SK-N-SH treated with all-trans-retinoic acid at 6 μM for 48 hours (cell line): ENCODE data around the gene SURF4.

Source experiments
- ATAC-seq: fragments of 200-7000 bp; cut with Tn5 transposase; 3 replicates; pipeline ENCODE4 v1.9.1; 2020; ENCODE audit warnings: mild to moderate bottlenecking, moderate library complexity
- ARNTL ChIP-seq: fragments of 450-650 bp; formaldehyde crosslinking; IDR thresholded peaks from 2 replicates; pipeline ENCODE4 v1.5.0; 2020; ENCODE audit warnings: low read depth, mild to moderate bottlenecking, moderate library complexity, borderline replicate concordance
- BACH2 ChIP-seq: fragments of 250-450 bp; sonication (Bioruptor Pico); IDR thresholded peaks from 2 replicates; pipeline ENCODE4 v1.9.0; 2021; ENCODE audit warnings: mild to moderate bottlenecking, borderline replicate concordance
- CREB5 ChIP-seq: fragments of 250-450 bp; sonication (Bioruptor Pico); IDR thresholded peaks from 2 replicates; pipeline ENCODE4 v1.5.1; 2020; ENCODE audit warnings: low read depth, mild to moderate bottlenecking, moderate library complexity
- CSDC2 ChIP-seq: fragments of 250-450 bp; sonication (Bioruptor Pico); IDR thresholded peaks from 2 replicates; pipeline ENCODE4 v1.5.0; 2020; ENCODE audit warnings: mild to moderate bottlenecking, moderate library complexity
- ESRRG ChIP-seq: fragments of 250-450 bp; sonication (Bioruptor Pico); IDR thresholded peaks from 2 replicates; pipeline ENCODE4 v1.6.1; 2021; ENCODE audit warnings: mild to moderate bottlenecking
- GLIS3 ChIP-seq: fragments of 250-450 bp; sonication (Bioruptor Pico); IDR thresholded peaks from 2 replicates; pipeline ENCODE4 v1.5.0; 2020; ENCODE audit warnings: mild to moderate bottlenecking, moderate library complexity
- ISL1 ChIP-seq: fragments of 250-450 bp; sonication (Bioruptor Pico); IDR thresholded peaks from 2 replicates; pipeline ENCODE4 v2.1.2; 2022; ENCODE audit warnings: mild to moderate bottlenecking, moderate library complexity
- OSR1 ChIP-seq: fragments of 250-450 bp; sonication (Bioruptor Pico); IDR thresholded peaks from 2 replicates; pipeline ENCODE4 v1.8.0; 2022; ENCODE audit warnings: moderate library complexity, mild to moderate bottlenecking, inconsistent platforms
- PPARA ChIP-seq: fragments of 250-450 bp; sonication (Bioruptor Pico); IDR thresholded peaks from 2 replicates; pipeline ENCODE4 v1.5.0; 2020; ENCODE audit warnings: mild to moderate bottlenecking, borderline replicate concordance
- RARB ChIP-seq: fragments of 250-450 bp; sonication (Bioruptor Pico); IDR thresholded peaks from 2 replicates; pipeline ENCODE4 v1.8.0; 2021; ENCODE audit warnings: mild to moderate bottlenecking, moderate library complexity
- SNAI2 ChIP-seq: fragments of 250-450 bp; sonication (Bioruptor Pico); IDR thresholded peaks from 2 replicates; pipeline ENCODE4 v1.5.0; 2020; ENCODE audit warnings: mild to moderate bottlenecking, moderate library complexity
- TCF4 ChIP-seq: fragments of 250-450 bp; sonication (Bioruptor Pico); IDR thresholded peaks from 2 replicates; pipeline ENCODE4 v1.8.0; 2021; ENCODE audit warnings: mild to moderate bottlenecking, moderate library complexity, borderline replicate concordance
- TOX ChIP-seq: fragments of 250-450 bp; sonication (Bioruptor Pico); IDR thresholded peaks from 2 replicates; pipeline ENCODE4 v1.8.0; 2021; ENCODE audit warnings: mild to moderate bottlenecking, moderate library complexity, borderline replicate concordance
- TSHZ2 ChIP-seq: fragments of 250-450 bp; sonication (Bioruptor Pico); IDR thresholded peaks from 2 replicates; pipeline ENCODE4 v1.5.0; 2020; ENCODE audit warnings: mild to moderate bottlenecking, moderate library complexity
- ZC3H10 ChIP-seq: fragments of 250-450 bp; sonication (Bioruptor Pico); IDR thresholded peaks from 2 replicates; pipeline ENCODE4 v1.5.1; 2021; ENCODE audit warnings: mild to moderate bottlenecking, moderate library complexity
- ZFP3 ChIP-seq: fragments of 250-450 bp; sonication (Bioruptor Pico); IDR thresholded peaks from 2 replicates; pipeline ENCODE4 v1.5.0; 2020; ENCODE audit warnings: mild to moderate bottlenecking, moderate library complexity
- ZFP30 ChIP-seq: fragments of 450-650 bp; formaldehyde crosslinking; IDR thresholded peaks from 2 replicates; pipeline ENCODE4 v1.5.0; 2022; ENCODE audit warnings: mild to moderate bottlenecking, moderate library complexity
- ZNF565 ChIP-seq: fragments of 450-650 bp; formaldehyde crosslinking; conservative IDR thresholded peaks from 2 replicates; pipeline ENCODE4 v1.5.0; 2020; ENCODE audit warnings: low read depth, mild to moderate bottlenecking, moderate library complexity
- ZNF70 ChIP-seq: fragments of 450-650 bp; formaldehyde crosslinking; IDR thresholded peaks from 2 replicates; pipeline ENCODE4 v1.5.0; 2020; ENCODE audit warnings: mild to moderate bottlenecking, moderate library complexity
- ZNF8 ChIP-seq: fragments of 450-650 bp; formaldehyde crosslinking; IDR thresholded peaks from 2 replicates; pipeline ENCODE4 v1.5.0; 2020; ENCODE audit warnings: mild to moderate bottlenecking, moderate library complexity
- TF ChIP-seq, protein P1 (sequence below): fragments of 250-450 bp; sonication (Bioruptor Pico); IDR thresholded peaks from 2 replicates; pipeline ENCODE4 v1.5.1; 2021; ENCODE audit warnings: mild to moderate bottlenecking, moderate library complexity
- TF ChIP-seq, protein P2 (sequence below): fragments of 250-450 bp; sonication (Bioruptor Pico); IDR thresholded peaks from 2 replicates; pipeline ENCODE4 v1.8.0; 2021; ENCODE audit warnings: low read depth, mild to moderate bottlenecking, moderate library complexity, borderline replicate concordance

SURF4 gene

GRCh38 chr9:133342570-133342969, 33.3 kb downstream of the SURF4 start:
- TF ChIP-seq GLIS3 (CRISPR knock-in tag) (no peak), SNAI2 (CRISPR knock-in tag) (no peak), OSR1 (CRISPR knock-in tag) (no peak), ISL1 (CRISPR knock-in tag) (no peak), ZNF8 (CRISPR knock-in tag) (no peak), ESRRG (CRISPR knock-in tag) (no peak), TSHZ2 (CRISPR knock-in tag) (no peak), CSDC2 (CRISPR knock-in tag) (no peak), RARB (CRISPR knock-in tag) (no peak), ZFP3 (CRISPR knock-in tag) (no peak), ZNF70 (CRISPR knock-in tag) (no peak), BACH2 (CRISPR knock-in tag) (no peak), ZC3H10 (CRISPR knock-in tag) (no peak)
- TF ChIP-seq, protein P1, sequence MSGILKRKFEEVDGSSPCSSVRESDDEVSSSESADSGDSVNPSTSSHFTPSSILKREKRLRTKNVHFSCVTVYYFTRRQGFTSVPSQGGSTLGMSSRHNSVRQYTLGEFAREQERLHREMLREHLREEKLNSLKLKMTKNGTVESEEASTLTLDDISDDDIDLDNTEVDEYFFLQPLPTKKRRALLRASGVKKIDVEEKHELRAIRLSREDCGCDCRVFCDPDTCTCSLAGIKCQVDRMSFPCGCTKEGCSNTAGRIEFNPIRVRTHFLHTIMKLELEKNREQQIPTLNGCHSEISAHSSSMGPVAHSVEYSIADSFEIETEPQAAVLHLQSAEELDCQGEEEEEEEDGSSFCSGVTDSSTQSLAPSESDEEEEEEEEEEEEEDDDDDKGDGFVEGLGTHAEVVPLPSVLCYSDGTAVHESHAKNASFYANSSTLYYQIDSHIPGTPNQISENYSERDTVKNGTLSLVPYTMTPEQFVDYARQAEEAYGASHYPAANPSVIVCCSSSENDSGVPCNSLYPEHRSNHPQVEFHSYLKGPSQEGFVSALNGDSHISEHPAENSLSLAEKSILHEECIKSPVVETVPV (CRISPR knock-in tag), result no peak
- no peak for ATAC-seq

DNA sequence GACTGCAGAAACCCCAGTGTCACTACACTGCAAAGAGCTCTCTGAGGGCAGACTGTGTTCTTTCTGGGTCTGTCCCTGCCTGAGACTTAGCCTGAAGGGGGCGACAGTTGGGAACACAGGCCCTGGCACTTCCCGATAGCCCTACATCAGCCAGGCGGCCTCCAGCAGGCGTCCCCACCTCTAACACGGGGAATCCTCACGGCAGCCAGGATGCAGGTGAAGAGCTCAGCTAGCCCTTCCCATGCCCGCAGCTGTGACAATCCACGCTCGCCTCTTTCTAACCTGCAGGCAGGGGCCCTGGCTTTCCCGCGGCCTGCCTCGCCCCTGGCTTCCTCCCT, 33.8 kb downstream of the SURF4 start:
- TF ChIP-seq ZNF8 (CRISPR knock-in tag) (no peak), ARNTL (CRISPR knock-in tag) (no peak), TCF4 (CRISPR knock-in tag) (no peak), CREB5 (CRISPR knock-in tag) (no peak), OSR1 (CRISPR knock-in tag) (no peak), TOX (CRISPR knock-in tag) (no peak), ZC3H10 (CRISPR knock-in tag) (no peak), RARB (CRISPR knock-in tag) (no peak), TSHZ2 (CRISPR knock-in tag) (no peak), ZNF565 (CRISPR knock-in tag) (no peak), ZFP30 (CRISPR knock-in tag) (no peak), PPARA (CRISPR knock-in tag) (no peak)
- TF ChIP-seq, all 23 proteins: peak for 0
- ATAC-seq, result no peak

DNA sequence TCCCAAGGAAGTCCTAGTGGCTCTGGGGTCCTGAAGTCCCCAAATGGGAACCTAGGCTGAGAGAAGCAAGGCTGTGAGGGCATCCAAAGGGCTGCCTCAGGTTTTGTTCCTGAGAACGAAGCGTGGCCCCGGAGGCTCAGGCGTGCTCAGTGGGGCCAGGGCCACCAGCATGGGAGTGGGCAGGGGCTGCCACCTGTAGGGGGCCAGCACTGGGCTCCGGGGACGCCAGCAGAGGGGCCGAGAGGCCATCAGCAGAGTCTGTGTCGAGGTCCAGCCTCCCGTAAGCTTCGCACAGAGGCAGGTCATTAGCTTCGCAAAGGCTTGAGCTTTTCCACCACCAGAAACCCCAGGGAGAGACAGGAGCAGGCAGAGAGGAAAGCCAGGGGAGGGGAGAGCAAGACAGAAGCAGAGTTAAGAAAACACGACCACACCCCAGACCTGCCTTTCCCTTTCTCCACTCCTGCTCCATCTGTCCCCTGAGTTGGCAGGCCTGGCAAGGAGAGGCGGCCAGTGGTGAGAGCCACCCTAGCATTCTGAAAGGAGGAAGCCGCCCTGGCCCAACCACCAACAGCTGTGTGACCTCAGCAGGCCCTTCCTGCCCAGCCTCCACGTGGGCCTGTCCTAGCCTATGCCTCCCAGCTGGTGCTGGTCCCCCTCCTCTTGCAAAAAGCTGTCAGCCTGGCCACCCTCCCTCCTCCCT, 34.3 kb downstream of the SURF4 start:
- ATAC-seq, result no peak
- TF ChIP-seq ZFP30 (CRISPR knock-in tag) (no peak), ZNF8 (CRISPR knock-in tag) (no peak), TCF4 (CRISPR knock-in tag) (no peak), PPARA (CRISPR knock-in tag) (no peak), BACH2 (CRISPR knock-in tag) (no peak), ZNF70 (CRISPR knock-in tag) (no peak), CSDC2 (CRISPR knock-in tag) (no peak), ESRRG (CRISPR knock-in tag) (no peak), TOX (CRISPR knock-in tag) (no peak), ZC3H10 (CRISPR knock-in tag) (no peak), TSHZ2 (CRISPR knock-in tag) (no peak), ZFP3 (CRISPR knock-in tag) (no peak), RARB (CRISPR knock-in tag) (no peak), ZNF565 (CRISPR knock-in tag) (no peak)
- TF ChIP-seq, protein P2, sequence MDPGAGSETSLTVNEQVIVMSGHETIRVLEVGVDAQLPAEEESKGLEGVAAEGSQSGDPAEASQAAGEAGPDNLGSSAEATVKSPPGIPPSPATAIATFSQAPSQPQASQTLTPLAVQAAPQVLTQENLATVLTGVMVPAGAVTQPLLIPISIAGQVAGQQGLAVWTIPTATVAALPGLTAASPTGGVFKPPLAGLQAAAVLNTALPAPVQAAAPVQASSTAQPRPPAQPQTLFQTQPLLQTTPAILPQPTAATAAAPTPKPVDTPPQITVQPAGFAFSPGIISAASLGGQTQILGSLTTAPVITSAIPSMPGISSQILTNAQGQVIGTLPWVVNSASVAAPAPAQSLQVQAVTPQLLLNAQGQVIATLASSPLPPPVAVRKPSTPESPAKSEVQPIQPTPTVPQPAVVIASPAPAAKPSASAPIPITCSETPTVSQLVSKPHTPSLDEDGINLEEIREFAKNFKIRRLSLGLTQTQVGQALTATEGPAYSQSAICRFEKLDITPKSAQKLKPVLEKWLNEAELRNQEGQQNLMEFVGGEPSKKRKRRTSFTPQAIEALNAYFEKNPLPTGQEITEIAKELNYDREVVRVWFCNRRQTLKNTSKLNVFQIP (CRISPR knock-in tag), result no peak
